CD4-positive, alpha-beta T cell (primary cell): ENCODE data around the gene ESPL1. TPM values are rescaled to one million over a fixed set of nuclear protein-coding genes. Genes with fewer than 3 reads are reported as not detected.

ENCODE experiments used
- ATAC-seq: fragments of 200-7000 bp; cut with Tn5 transposase; one replicate; pipeline ENCODE4 v1.10.0; 2022; ENCODE audit warnings: mild to moderate bottlenecking; ENCODE audit not compliant: poor library complexity
- CTCF ChIA-PET: fragments of 350-600 bp; sonication (Branson Sonifier 250); formaldehyde crosslinking; loops from one replicate; lab custom pipeline; 2021; ENCODE audit warnings: antibody characterized with exemption, inconsistent platforms; lab: Charles Lee
- POLR2A ChIA-PET: fragments of 350-600 bp; sonication (Branson Sonifier 250); formaldehyde crosslinking; loops from one replicate; lab custom pipeline; 2021; ENCODE audit warnings: antibody characterized with exemption, inconsistent platforms; lab: Charles Lee
- DNase-seq, 14 experiments: peaks; one replicate each; pipeline ENCODE4 v3.0.0-alpha.2; 2013 to 2020; ENCODE audit warnings: mixed read lengths in 2 of 14
- H3K27ac ChIP-seq, 2 donors: one replicate each; pipeline versions ENCODE4 v1.5.1 to v1.7.0; 2013; ENCODE audit warnings: low read length in 2 of 2, low read depth in 1 of 2, mild to moderate bottlenecking in 1 of 2
- H3K27me3 ChIP-seq, 2 experiments: 1 replicate in 1 of 2; 2 replicates in 1 of 2; pipeline versions ENCODE4 v1.6.1 to v1.7.0; 2013; ENCODE audit warnings: low read length in 2 of 2, control low read depth in 1 of 2, mild to moderate bottlenecking in 1 of 2, moderate library complexity in 1 of 2; ENCODE audit not compliant: insufficient read depth in 2 of 2, control insufficient read depth in 1 of 2
- H3K36me3 ChIP-seq: one replicate; pipeline ENCODE4 v1.6.1; 2013; ENCODE audit warnings: low read length, control low read depth; ENCODE audit not compliant: insufficient read depth
- H3K4me1 ChIP-seq: one replicate; pipeline ENCODE4 v1.6.1; 2013; ENCODE audit warnings: low read length, control low read depth; ENCODE audit not compliant: insufficient read depth
- H3K4me3 ChIP-seq: one replicate; pipeline ENCODE4 v1.5.1; 2013; ENCODE audit warnings: mild to moderate bottlenecking, low read length, moderate library complexity
- H3K9me3 ChIP-seq, 2 experiments: 1 replicate in 1 of 2; 2 replicates in 1 of 2; pipeline versions ENCODE4 v1.6.1 to v1.7.0; 2013; ENCODE audit warnings: low read length in 2 of 2, mild to moderate bottlenecking in 2 of 2, control low read depth in 1 of 2, moderate library complexity in 1 of 2; ENCODE audit not compliant: control insufficient read depth in 1 of 2, insufficient read depth in 1 of 2
- H3K27ac Mint-ChIP-seq: one replicate; pipeline ENCODE4 v1.8.0; 2020; ENCODE audit warnings: mixed read lengths
- H3K27me3 Mint-ChIP-seq: one replicate; pipeline ENCODE4 v1.8.0; 2021; ENCODE audit warnings: mixed read lengths
- H3K36me3 Mint-ChIP-seq: one replicate; pipeline ENCODE4 v1.8.0; 2021; ENCODE audit warnings: low read depth, mixed read lengths
- H3K4me1 Mint-ChIP-seq: one replicate; pipeline ENCODE4 v1.8.0; 2021; ENCODE audit warnings: low read depth, mixed read lengths
- H3K4me3 Mint-ChIP-seq: one replicate; pipeline ENCODE4 v1.8.0; 2020; ENCODE audit warnings: mild to moderate bottlenecking, mixed read lengths
- H3K9me3 Mint-ChIP-seq: one replicate; pipeline ENCODE4 v1.8.0; 2020; ENCODE audit warnings: mixed read lengths
- intact Hi-C, 2 experiments: fragments of 100-400 bp; cut with DNase I in 1 of 2; cut with micrococcal nuclease in 1 of 2; formaldehyde crosslinking; loops; one replicate each; pipeline versions ENCODE4 v1.15.1 to v1.9.0; 2023 to 2025; cut with DNase I, micrococcal nuclease
- total RNA-seq, 174 experiments: library from RNA in 2 of 174; stranded (reverse) in 2 of 174; gene quantifications; one replicate each; pipeline ENCODE4 v1.2.3 and lab custom pipeline; 2021 to 2026
- TF ChIP-seq, protein P1 (sequence below): fragments of 200-600 bp; IDR thresholded peaks from one replicate; pipeline ENCODE4 v1.8.0; 2022; ENCODE audit warnings: antibody characterized with exemption, mild to moderate bottlenecking

The ESPL1 gene
- total RNA-seq, 2 experiments from 2014 or later: 0.20 to 0.71 TPM

DNA sequence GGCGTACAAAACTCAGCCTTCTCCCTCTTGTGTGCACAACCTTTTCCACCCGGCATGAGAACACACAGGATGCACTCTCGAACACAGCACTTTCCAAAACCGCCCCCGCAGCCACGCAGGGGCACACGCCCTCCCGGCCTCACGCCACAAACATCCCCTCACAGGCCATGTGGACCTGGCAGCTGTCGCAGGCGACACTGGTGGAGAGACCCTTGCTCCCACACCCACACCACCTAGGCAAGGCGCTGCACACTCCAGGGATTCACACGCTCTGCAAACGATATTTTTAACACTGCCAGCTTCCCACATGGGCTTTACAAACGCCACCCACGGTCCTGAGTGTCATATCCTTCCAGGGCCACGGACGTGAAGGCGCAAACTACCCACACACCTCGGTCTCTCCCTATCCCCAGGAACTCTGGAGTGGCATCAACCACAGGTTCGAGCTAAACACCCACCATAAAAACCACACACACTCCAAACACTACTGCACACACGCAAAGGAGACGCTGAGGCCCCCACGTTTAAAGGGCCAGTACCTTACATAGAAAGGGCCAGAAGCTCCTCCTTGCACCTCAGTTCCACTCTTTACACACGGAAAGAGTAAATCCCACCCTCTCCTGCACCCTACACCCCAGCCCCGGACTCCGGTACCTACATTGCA is 48.7 kb upstream of the ESPL1 start:
- no peaks in the 10 kb centered on the region for H3K9me3 Mint-ChIP-seq
- CTCF ChIA-PET: interaction anchor here (0.6 to 8.3 kb wide), 6 partner anchors 13 to 102 kb away, joined by 3 to 68 read pairs (median 4); partner anchors contain the start of genes AAAS, ESPL1 and ITGB7
- TF ChIP-seq, protein P1, sequence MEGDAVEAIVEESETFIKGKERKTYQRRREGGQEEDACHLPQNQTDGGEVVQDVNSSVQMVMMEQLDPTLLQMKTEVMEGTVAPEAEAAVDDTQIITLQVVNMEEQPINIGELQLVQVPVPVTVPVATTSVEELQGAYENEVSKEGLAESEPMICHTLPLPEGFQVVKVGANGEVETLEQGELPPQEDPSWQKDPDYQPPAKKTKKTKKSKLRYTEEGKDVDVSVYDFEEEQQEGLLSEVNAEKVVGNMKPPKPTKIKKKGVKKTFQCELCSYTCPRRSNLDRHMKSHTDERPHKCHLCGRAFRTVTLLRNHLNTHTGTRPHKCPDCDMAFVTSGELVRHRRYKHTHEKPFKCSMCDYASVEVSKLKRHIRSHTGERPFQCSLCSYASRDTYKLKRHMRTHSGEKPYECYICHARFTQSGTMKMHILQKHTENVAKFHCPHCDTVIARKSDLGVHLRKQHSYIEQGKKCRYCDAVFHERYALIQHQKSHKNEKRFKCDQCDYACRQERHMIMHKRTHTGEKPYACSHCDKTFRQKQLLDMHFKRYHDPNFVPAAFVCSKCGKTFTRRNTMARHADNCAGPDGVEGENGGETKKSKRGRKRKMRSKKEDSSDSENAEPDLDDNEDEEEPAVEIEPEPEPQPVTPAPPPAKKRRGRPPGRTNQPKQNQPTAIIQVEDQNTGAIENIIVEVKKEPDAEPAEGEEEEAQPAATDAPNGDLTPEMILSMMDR: no peak
- H3K27me3 Mint-ChIP-seq: no peaks in the 10 kb centered on the region
- intact Hi-C loops: no loop called here
- peak overlapping the region; percentile 77 for H3K4me3 ChIP-seq
- H3K27ac ChIP-seq: peak overlapping the region; percentile 40 to 92
- H3K27me3 ChIP-seq: no peaks in the 10 kb centered on the region
- peak overlapping the region; percentile 90 for H3K27ac Mint-ChIP-seq
- POLR2A ChIA-PET: interaction anchor here (0.7 to 5.6 kb wide), 31 partner anchors 11 to 634 kb away, joined by 3 to 43 read pairs (median 5); partner anchors contain the start of genes AAAS, CSAD, ESPL1 and ITGB7
- ATAC-seq: peak; percentile 13
- no peaks in the 10 kb centered on the region for H3K9me3 ChIP-seq
- H3K4me1 ChIP-seq: peaks cover 82% of the 10 kb centered on the region
- H3K36me3 Mint-ChIP-seq: peaks cover 41% of the 10 kb centered on the region
- peak overlapping the region; percentile 100 for H3K4me3 Mint-ChIP-seq
- H3K4me1 Mint-ChIP-seq: peaks cover 80% of the 10 kb centered on the region
- peaks cover 17% of the 10 kb centered on the region for H3K36me3 ChIP-seq
- DNase-seq: peak in 8 of 14 experiments; percentile 29 to 82 (median 58)

DNA sequence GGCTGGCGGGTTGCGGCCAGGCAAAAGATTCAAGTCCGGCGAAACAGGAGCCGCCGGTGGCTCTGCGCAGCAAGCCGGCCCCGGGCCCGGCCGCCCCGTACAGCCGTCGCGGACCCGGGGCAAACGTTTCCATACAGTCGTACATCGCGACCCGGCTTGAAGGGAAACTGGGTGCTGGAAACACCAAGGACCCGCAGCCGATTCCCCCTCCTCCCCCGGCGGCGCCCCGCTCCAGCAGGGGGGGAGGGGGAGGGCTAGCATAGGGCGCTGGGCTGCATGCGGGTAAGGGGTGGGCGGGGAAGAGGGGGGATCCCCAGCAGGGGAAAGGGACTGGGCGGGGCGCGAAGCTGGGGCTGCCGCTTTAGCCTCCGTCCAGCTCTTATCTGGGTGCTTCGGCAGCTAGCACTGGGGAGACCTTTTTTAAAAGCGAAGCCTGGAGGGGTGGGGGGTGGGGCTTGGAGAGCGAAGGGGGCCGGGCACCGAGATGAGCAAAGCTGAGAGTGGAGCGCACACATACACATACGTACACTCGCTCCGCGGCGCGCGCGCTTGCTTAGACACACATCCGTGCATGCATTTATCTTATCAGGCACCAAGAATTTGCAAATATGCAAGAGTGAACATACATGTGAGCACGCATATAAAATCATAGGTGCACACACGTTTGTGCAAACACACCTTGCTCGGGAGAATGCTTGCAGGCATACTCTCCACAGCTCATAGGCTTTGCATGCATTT is 48.0 kb upstream of the ESPL1 start:
- Histone ChIP-seq H3K27ac (peak overlapping the region; percentile 40 to 92), H3K36me3 (peaks cover 10% of the 10 kb centered on the region), H3K4me3 (peak overlapping the region; percentile 77), H3K9me3 (no peaks in the 10 kb centered on the region), H3K27me3 (no peaks in the 10 kb centered on the region), H3K4me1 (peaks cover 84% of the 10 kb centered on the region)
- Mint-ChIP-seq H3K27ac (peak overlapping the region; percentile 90), H3K9me3 (no peaks in the 10 kb centered on the region), H3K36me3 (peaks cover 34% of the 10 kb centered on the region), H3K4me1 (peaks cover 86% of the 10 kb centered on the region), H3K4me3 (peak overlapping the region; percentile 100), H3K27me3 (no peaks in the 10 kb centered on the region)
- peak; percentile 66 to 93 (median 78) for DNase-seq
- ChIA-PET POLR2A (interaction anchor here (0.7 to 5.6 kb wide), 32 partner anchors 10 to 635 kb away, joined by 3 to 43 read pairs (median 5); partner anchors contain the start of genes AAAS, CSAD, ESPL1 and ITGB7), CTCF (interaction anchor here (0.5 to 8.3 kb wide), 8 partner anchors 10 to 101 kb away, joined by 3 to 68 read pairs (median 3); partner anchors contain the start of genes AAAS, ESPL1 and ITGB7)
- ATAC-seq: peak; percentile 75
- intact Hi-C loops: loop anchor here (1.0 to 5.0 kb wide), 3 partner anchors 38 to 47 kb away; partner anchors contain the start of genes CSAD (in 2 of the 2), ZNF740 (in 2 of the 2) and ESPL1 (in 1 of the 2)
- TF ChIP-seq, protein P1: no peak

DNA sequence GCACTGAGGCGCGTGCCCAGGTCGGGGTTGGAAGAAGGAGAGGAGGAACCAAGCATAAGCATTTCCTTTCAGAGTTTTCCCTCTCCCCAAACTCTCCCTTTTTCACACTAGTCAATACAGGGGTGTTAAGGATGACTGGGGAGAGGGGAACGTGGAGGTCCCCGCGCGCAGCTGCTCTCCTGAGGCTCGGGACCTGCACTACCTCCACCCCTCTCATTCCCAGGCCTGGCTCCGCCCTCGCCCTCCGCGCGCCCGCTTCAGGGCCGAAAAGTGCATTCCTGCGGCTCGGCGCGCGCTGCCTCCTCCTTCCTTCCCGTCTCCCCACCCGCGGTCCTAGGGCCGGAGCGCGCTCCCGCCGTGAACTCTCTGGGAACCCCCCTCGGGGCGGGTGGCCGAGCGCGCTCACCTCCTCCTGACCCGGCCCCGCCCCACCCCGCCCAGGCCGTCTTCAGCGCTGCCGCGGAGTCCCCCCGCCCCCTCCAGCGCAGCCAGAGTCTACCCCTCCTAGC is 47.4 kb upstream of the ESPL1 start:
- H3K36me3 Mint-ChIP-seq: peaks cover 27% of the 10 kb centered on the region
- DNase-seq: peak; percentile 51 to 94 (median 70)
- TF ChIP-seq, protein P1: no peak
- H3K4me3 Mint-ChIP-seq: peak overlapping the region; percentile 100
- H3K27ac Mint-ChIP-seq: peak overlapping the region; percentile 90
- H3K27me3 Mint-ChIP-seq: no peaks in the 10 kb centered on the region
- peak overlapping the region; percentile 92 to 96 for H3K27ac ChIP-seq
- peak overlapping the region; percentile 77 for H3K4me3 ChIP-seq
- H3K4me1 Mint-ChIP-seq: peaks cover 86% of the 10 kb centered on the region
- ChIA-PET POLR2A (interaction anchor here (0.7 to 5.6 kb wide), 22 partner anchors 9 to 280 kb away, joined by 3 to 43 read pairs (median 9); partner anchors contain the start of genes AAAS, CSAD, ESPL1 and ITGB7), CTCF (interaction anchor here (0.6 to 8.3 kb wide), 5 partner anchors 11 to 1031 kb away, joined by 3 to 68 read pairs (median 5); partner anchors contain the start of genes AAAS and ESPL1)
- H3K36me3 ChIP-seq: peaks cover 4% of the 10 kb centered on the region
- H3K9me3 Mint-ChIP-seq: no peaks in the 10 kb centered on the region
- H3K4me1 ChIP-seq: peaks cover 84% of the 10 kb centered on the region
- H3K9me3 ChIP-seq: no peaks in the 10 kb centered on the region
- intact Hi-C loops: loop anchor here (1.0 to 5.0 kb wide), 3 partner anchors 38 to 47 kb away; partner anchors contain the start of genes CSAD (in 2 of the 2), ZNF740 (in 2 of the 2) and ESPL1 (in 1 of the 2)
- no peaks in the 10 kb centered on the region for H3K27me3 ChIP-seq
- ATAC-seq: peak; percentile 47
